HG03457 (cell line): ENCODE data around the gene SMIM14.
A peak's percentile ranks its signal among the peaks of the same experiment; 100 is the strongest.
"Not testable (repeated sequence)": the region's sequence is repeated elsewhere in the genome, so short reads cannot be mapped to it uniquely, and the experiment has no call there.

Source experiments
- ATAC-seq: cut with Tn5 transposase; IDR thresholded peaks from one replicate; pipeline ENCODE4 v1.9.1; 2021; ENCODE audit warnings: moderate number of reproducible peaks; ENCODE audit not compliant: unreplicated experiment

The SMIM14 gene

GRCh38 chr4:39648827-39649558 is 10.3 kb upstream of the SMIM14 start:
- ATAC-seq = no peak

DNA sequence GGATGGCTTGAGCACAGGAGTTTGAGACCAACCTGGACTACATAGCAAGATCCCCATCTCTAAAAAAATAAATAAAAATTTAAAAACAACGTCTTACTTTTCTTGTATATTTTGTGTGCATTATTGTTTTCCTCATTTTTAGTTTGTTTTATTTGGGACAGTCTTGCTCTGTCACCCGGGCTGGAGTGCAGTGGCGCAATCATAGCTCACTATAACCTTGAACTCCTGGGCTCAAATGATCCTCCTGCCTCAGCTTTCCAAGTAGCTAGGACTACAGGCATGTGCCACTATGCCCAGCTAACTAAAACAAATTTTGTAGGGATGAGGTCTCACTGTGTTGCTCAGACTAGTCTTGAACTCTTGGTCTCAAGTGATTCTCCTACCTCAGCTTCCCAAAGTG is 9.5 kb upstream of the SMIM14 start:
- no peak for ATAC-seq

- no peak for ATAC-seq
These were observed 4.4 kb upstream of the SMIM14 start for GRCh38 chr4:39642885-39643552.

GRCh38 chr4:39641451-39641850 is 2.8 kb upstream of the SMIM14 start:
- ATAC-seq = no peak

DNA sequence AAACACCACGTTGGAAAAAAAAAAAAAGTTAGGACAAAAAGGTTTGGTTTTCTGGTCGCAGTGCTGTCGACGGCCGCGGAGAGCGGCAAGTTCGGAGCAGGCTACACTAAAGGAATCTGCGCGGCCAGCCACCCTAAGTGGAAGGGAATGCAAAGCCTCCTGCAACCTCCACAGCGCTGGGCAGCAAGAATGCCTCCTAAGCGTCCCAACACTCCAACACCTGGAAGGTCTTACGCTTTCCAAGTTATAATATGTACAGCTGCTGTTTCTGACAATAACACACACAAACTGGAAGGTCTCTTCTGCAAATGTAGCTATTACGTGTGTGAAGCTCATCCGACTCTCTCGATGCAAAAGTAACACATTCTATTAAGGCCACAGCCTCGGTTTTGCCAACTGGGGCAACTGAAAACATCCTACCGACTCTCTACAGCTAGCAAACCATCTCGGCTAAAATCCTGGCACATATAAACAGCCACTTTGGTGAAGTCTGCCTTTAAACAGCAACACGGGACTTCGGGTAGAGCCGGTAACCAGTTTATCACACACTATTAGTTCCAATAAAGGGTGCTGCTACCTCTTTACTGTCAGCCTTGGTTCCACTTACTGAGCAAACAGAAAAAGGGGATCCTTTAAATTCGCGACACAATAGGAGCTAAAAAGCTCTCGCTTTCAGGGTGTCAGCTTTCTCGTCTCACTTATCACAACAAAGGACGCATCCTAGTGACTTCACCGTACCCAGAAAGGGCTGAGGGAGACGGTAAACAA is 895 bp downstream of the SMIM14 start:
- ATAC-seq = no peak

- ATAC-seq = no peak
These were observed 1.5 kb downstream of the SMIM14 start for GRCh38 chr4:39637221-39637585.

- no peak for ATAC-seq
These were observed 2.0 kb downstream of the SMIM14 start for GRCh38 chr4:39636531-39637184.

DNA sequence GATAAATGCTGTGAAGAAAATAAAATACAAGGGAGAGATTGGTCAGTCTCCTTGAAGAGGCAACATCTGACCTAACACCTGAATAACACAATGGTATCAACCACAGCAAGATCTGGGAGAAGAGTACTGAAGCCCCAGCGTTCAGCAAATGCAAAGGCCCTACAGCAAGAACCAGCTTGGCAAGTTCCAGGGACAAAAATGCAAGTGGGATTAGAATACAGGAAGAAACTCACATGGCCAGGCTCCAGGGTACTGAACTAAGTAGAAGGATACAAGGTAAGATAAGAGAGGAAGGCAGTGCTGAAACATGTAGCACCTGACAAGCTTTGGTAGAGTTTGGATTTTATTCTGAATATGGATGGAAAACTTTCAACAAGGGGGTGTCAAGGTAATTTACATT is 3.6 kb downstream of the SMIM14 start:
- no peak for ATAC-seq

DNA sequence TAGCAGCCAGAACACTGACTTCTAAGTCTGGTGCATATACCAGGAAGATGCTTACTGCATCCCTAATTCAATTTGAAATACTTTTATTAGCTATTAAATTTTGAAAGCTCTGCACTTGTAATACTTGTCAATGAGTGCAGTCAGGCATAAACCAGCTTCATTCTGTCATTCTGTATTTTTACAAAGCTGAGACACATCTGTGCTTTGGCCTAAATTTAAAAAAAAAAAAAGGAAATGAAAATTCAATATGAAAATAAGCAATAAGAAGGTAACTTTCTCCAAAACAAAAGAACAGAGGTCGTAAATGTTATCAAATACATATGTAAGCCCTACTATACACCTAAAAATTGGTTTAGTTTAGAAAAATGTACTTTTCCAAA is 7.0 kb downstream of the SMIM14 start:
- ATAC-seq = no peak

- ATAC-seq = no peak
These were observed 11.3 kb downstream of the SMIM14 start for GRCh38 chr4:39627413-39627812.

- no peak for ATAC-seq
These were observed 11.8 kb downstream of the SMIM14 start for GRCh38 chr4:39626913-39627312.

GRCh38 chr4:39626261-39626660 is 12.4 kb downstream of the SMIM14 start:
- ATAC-seq = peak; percentile 45

DNA sequence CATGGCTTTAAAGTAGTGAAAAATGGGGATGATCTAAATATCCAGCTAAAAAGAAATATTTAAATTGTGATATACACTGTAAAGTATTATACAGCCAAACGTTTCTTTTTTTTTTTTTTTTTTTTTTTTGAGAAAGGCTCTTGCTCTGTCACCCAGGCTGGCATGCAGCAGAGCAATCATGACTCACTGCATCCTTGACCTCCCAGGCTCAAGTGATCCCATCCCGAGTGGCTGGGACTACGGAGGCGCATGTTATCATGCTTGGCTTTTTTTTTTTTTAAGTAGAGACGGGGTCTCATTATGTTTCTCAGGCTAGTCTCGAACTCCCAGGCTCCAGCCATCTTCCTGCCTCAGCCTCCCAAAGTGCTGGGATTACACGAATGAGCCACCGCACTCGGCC is 17.1 kb downstream of the SMIM14 start:
- no peak for ATAC-seq

DNA sequence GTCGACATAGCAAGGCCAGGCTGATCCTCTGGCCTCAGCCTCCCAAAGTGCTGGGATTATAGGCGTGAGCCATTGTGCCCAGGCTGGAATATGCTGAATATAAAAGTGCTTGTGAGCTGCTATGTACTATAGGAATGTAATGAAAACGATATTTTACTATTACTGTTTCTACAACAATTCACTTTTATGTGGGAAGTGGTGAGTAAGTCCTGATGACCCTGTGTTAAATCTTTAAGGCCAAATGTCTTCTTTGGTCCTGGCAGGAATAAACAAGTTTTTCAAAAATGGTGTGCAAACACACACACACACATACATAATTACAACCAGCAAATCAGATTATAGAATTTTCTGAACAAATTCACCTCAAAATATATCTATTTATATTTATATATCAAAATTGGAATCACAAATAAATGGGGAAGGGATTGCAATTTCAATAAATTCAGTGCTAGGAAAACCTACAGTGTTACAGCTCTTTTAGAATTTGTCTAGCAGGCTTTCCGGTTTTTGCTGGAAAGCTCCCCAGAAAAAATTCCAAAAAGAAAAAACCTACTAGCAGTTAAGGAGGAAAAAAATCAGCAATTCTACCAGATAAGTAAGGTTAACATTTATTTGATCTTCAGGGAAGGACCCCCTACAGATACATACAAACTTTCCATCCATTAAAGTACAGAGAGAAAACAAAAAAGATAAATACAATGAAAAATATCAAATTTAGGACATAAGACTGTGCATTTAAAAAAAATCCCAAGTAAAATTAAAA is 17.9 kb downstream of the SMIM14 start:
- ATAC-seq = no peak

GRCh38 chr4:39617534-39617933 is 21.1 kb downstream of the SMIM14 start:
- no peak for ATAC-seq

- ATAC-seq = no peak
These were observed 22.0 kb downstream of the SMIM14 start for GRCh38 chr4:39616651-39617050.

DNA sequence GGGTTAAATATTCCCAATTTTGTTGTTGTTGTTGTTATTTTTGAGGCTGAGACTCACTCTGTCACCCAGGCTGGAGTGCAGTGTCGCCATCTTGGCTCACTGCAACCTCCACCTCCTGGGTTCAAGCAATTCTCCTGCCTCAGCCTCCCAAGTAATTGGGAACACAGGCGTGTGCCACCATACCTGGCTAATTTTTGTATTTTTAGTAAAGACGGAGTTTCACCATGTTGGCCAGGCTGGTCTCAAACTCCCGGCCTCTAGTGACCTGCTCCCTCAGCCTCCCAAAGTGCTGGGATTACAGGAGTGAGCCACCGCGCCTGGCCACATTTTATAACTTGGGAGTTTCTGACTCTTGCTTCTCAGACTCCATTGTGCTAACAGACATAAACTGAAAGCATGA is 22.6 kb downstream of the SMIM14 start:
- ATAC-seq = not testable (repeated sequence)

- no peak for ATAC-seq
These were observed 24.0 kb downstream of the SMIM14 start for GRCh38 chr4:39614487-39615162.

- no peak for ATAC-seq
These were observed 25.5 kb downstream of the SMIM14 start for GRCh38 chr4:39613093-39613656.

DNA sequence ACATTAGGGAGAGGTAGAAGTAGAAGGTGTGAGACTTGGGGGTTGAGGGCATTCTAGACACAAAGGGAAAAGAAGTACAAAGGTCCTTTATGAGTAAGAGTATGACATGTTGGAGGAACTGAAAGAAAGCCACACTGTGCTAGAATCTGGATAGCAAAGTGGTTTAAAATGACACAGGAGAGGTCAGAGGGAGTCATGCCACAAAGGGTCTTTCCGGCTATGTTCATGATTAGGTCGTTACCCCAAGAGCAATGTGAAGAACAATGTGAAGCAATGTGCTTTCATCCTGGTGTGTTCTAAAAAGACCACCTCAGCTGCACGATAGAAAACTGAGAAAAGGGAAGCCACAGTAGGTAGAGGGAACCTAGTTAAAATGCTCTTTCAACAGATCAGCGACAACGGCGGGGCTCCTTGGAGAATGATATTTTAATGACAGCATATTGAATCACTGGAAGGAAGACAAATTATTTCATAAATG is 29.2 kb downstream of the SMIM14 start:
- peak; percentile 93 for ATAC-seq
